ENCODE results near the gene IQCH. TPM values are rescaled to one million over a fixed set of nuclear protein-coding genes. Genes with fewer than 3 reads are reported as not detected.
"Not testable (repeated sequence)": the region's sequence is repeated elsewhere in the genome, so short reads cannot be mapped to it uniquely, and the experiment has no call there.

IQCH gene
- total RNA-seq, 1 experiment from 2014 or later: 2.7 TPM

DNA sequence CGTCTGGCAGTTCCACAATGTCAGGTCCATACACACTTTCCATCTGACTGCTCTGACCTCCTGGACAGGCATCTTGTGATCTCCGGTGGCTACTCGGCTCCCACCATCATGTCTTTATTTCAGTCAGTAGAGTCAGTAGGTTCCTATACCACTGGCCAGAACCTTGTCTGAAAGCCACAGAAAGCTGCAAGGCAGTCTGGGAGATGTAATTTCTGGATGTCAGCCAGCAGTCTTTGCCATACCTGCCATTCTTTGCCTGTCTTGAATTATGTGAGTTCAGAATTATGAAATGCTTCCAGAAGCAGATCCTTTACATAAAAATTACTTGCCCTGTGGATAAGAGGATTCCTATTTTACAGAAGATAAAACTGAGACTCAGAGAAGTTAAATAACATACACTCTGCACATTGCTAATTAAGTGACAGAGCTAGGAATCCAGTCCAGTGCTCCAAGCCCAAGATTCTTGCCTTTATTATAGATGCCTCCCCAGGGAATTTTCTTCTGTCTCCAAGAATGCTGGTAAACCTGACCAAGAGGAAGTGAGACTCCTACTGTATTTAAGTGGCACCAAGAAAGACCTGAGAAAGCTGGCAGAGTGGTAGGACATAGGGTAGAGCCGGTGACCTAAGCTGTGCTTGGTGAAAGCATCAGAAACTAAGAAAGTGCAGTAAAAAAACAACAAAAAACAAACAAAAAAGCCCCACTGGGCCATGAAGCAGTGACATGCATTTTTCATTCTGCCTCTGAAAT lies 75.6 kb downstream of the IQCH start:
- in situ Hi-C loops (cut with HindIII; ENCODE audit: low pct_unique_long_range_greater_than_20kb, low sequenced_read_pairs): no loop called here
- no peak for DNase-seq (ENCODE audit: low read depth)

DNA sequence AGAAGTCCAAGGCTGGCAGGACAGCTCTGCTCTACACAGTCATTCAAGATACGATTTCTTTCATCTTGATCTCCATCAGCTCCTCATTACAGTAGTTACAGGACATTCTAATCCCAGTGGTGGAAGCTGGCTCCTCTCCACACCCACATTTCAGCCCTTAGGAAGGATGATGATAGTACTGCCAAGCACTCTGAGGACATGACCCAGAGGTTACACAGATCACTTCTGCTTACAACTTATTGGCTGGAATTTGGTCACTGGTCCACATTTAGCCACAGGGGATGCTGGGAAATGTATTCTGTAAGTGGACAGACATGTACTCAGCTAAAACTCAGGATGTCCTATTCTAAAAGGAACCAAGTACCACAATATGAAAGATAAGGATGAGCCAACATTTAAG lies 77.1 kb downstream of the IQCH start:
- in situ Hi-C loops (cut with HindIII; ENCODE audit: low pct_unique_long_range_greater_than_20kb, low sequenced_read_pairs): no loop called here

DNA sequence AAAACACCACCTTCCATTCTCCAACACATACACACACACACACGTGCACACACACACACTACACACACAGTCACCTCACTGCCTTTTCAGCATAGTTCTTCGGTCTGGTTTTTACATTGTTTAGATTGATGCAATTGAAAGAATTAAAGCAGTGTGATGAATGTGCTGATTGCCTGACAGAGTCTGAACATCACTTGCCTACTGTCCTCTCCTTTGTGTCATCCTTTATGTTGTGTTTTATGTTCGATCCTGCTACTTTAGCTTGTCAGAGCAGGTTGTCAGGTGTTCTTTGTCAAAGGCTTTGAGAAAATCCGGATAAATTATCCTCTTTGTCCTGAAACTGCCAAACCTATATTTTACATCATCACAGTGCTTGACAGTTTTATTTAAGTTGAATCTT lies 80.4 kb downstream of the IQCH start:
- DNase-seq (ENCODE audit: low read depth): no peak
- in situ Hi-C loops (cut with HindIII; ENCODE audit: low pct_unique_long_range_greater_than_20kb, low sequenced_read_pairs): no loop called here

More for the DNA sequence above, 77.1 kb downstream of the IQCH start:
- no peak for DNase-seq (ENCODE audit: low read depth)

GRCh38 chr15:67335534-67336222 lies 81.1 kb downstream of the IQCH start:
- no peak for DNase-seq (ENCODE audit: low read depth)
- in situ Hi-C loops (cut with HindIII; ENCODE audit: low pct_unique_long_range_greater_than_20kb, low sequenced_read_pairs): no loop called here

- in situ Hi-C loops (cut with HindIII; ENCODE audit: low pct_unique_long_range_greater_than_20kb, low sequenced_read_pairs): no loop called here
- DNase-seq (ENCODE audit: low read depth): no peak
These were observed 86.0 kb downstream of the IQCH start for GRCh38 chr15:67340630-67341029.

DNA sequence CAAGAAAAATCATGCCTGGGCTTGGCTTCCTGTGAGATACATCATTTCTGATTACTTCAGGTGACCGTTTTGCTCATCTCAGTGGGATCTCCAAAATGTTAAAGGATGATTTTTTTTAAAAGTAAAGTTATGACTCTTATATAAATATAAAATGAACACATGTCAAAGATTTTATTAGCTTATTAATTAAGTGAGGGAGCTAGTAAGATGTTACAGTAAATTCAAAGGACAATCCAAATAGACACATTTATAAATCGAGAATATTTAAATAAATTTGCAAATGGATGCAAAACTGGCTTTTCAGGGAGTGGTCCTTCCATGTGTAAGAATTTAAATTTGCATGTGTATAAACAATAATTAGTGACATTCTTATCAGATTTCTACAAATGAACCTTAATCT lies 87.0 kb downstream of the IQCH start:
- DNase-seq (ENCODE audit: low read depth): no peak
- in situ Hi-C loops (cut with HindIII; ENCODE audit: low pct_unique_long_range_greater_than_20kb, low sequenced_read_pairs): no loop called here

DNA sequence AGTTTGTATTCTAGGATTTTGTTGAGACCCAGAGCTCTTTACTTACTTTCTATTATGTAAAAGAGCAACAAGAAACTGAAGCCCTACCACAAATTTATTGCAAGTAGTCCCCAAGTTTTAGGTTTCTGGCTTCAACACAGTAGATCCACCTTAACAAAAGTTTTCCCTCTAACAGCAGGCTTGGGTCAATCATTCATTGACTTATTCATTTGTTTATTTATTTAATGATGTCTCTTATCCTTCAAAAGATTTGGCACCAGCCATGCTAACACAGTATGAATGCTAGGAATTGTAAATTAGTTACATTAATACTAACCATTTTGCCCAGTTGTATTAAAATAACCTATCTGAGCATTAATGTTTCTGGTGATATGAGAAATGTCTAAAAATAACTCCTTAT lies 88.6 kb downstream of the IQCH start:
- peak; percentile 40 for DNase-seq (ENCODE audit: low read depth)
- in situ Hi-C loops (cut with HindIII; ENCODE audit: low pct_unique_long_range_greater_than_20kb, low sequenced_read_pairs): no loop called here

DNA sequence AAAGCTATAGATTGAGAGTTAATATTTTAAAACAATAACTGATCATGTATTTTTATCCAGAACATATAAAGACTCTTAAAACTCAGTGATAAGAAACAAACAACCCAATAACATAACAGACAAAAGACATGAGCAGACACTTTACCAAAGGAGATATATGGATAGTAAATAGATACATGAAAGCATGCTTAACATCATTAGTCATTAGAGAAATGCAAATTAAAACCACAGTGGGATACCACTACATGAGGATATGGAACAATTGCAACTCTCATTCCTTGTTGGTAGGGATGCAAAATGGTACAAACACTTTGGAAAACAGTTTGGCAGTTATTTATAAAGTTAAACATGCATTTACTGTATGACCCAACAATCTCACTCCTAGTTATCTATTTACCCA lies 95.0 kb downstream of the IQCH start:
- DNase-seq (ENCODE audit: low read depth): no peak
- in situ Hi-C loops (cut with HindIII; ENCODE audit: low pct_unique_long_range_greater_than_20kb, low sequenced_read_pairs): no loop called here

DNA sequence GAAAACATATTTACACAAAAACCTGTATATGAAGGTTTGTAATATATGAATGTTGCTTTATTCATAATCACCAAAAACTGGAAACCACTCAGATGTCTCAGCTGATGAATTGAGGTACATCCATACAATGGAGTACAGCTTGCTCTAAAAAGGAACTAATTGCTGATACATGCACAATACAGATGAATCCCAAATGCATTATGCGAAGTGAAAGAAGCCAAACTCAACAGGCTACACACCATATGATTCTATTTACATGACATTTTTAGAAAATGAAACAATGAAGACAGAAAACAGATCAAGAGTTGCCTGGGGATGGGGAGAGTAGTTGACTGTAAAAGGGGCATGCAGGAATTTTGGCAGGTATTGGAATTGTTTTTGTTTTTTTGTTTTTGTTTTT lies 95.5 kb downstream of the IQCH start:
- no peak for DNase-seq (ENCODE audit: low read depth)
- in situ Hi-C loops (cut with HindIII; ENCODE audit: low pct_unique_long_range_greater_than_20kb, low sequenced_read_pairs): no loop called here

- in situ Hi-C loops (cut with HindIII; ENCODE audit: low pct_unique_long_range_greater_than_20kb, low sequenced_read_pairs): no loop called here
These were observed 103.8 kb downstream of the IQCH start for GRCh38 chr15:67358391-67358790.

GRCh38 chr15:67358812-67359211 lies 104.2 kb downstream of the IQCH start:
- in situ Hi-C loops (cut with HindIII; ENCODE audit: low pct_unique_long_range_greater_than_20kb, low sequenced_read_pairs): no loop called here
- no peak for DNase-seq (ENCODE audit: low read depth)

More at GRCh38 chr15:67358391-67358790, 103.8 kb downstream of the IQCH start:
- DNase-seq (ENCODE audit: low read depth): no peak

DNA sequence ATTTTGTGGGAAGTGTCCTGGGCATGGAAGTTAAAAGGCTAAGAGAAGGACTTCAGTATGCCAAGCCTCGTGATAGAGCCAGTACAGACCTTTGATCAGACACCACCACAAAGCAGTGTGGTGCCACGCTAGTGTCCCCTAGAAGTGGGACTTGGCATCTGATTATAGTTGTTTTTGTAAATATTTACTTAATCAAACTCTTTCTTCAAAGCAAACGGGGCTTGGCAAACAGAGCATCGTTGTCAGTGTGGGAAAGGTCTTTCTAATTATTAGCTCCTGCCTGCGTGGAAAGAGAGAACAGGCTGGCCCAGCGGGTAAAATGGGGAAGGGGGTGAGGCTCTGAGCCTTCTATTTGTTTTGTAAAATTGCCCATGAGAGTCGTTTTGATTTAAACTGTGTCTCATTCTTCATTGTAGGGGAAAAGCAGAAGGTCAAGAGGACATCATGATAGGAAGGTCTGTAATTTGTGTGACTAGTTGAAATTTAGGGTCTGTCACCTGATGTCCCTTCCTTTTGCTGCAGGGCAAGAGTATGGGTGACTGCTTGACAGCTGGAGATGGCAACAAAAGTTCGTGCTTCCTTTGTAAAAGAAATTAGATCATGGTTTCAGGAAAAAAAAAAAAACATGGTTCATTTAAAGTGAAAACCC lies 105.0 kb downstream of the IQCH start:
- in situ Hi-C loops (cut with HindIII; ENCODE audit: low pct_unique_long_range_greater_than_20kb, low sequenced_read_pairs): no loop called here
- no peak for DNase-seq (ENCODE audit: low read depth)

- in situ Hi-C loops (cut with HindIII; ENCODE audit: low pct_unique_long_range_greater_than_20kb, low sequenced_read_pairs): no loop called here
- DNase-seq (ENCODE audit: low read depth): no peak
These were observed 106.5 kb downstream of the IQCH start for GRCh38 chr15:67361100-67361499.

DNA sequence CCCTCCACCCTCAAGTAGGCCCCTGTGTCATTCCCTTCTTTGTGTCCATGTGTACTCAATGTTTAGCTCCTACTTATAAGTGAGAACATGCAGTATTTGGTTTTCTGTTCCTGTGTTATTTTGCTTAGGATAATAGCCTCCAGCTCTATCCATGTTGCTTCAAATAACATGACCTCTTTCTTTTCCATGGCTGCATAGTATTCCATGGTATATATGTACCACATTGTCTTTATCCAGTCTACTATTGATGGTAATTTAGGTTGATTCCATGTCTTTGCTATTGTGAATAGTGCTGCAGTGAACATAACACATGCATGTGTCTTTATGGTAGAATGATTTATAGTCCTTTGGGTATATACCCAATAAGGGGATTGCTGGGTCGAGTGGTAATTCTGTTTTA lies 109.1 kb downstream of the IQCH start:
- in situ Hi-C loops (cut with HindIII; ENCODE audit: low pct_unique_long_range_greater_than_20kb, low sequenced_read_pairs); DNase-seq (ENCODE audit: low read depth): not testable (repeated sequence)

GRCh38 chr15:67365994-67366393 lies 111.4 kb downstream of the IQCH start:
- in situ Hi-C loops (cut with HindIII; ENCODE audit: low pct_unique_long_range_greater_than_20kb, low sequenced_read_pairs): no loop called here
- no peak for DNase-seq (ENCODE audit: low read depth)

GRCh38 chr15:67366904-67367303 lies 112.3 kb downstream of the IQCH start:
- in situ Hi-C loops (cut with HindIII; ENCODE audit: low pct_unique_long_range_greater_than_20kb, low sequenced_read_pairs): no loop called here
- DNase-seq (ENCODE audit: low read depth): no peak

- in situ Hi-C loops (cut with HindIII; ENCODE audit: low pct_unique_long_range_greater_than_20kb, low sequenced_read_pairs): no loop called here
- DNase-seq (ENCODE audit: low read depth): no peak
These were observed 114.9 kb downstream of the IQCH start for GRCh38 chr15:67369359-67369998.

GRCh38 chr15:67370206-67370954 lies 115.8 kb downstream of the IQCH start:
- in situ Hi-C loops (cut with HindIII; ENCODE audit: low pct_unique_long_range_greater_than_20kb, low sequenced_read_pairs): no loop called here

More at GRCh38 chr15:67370206-67370954, 115.8 kb downstream of the IQCH start:
- no peak for DNase-seq (ENCODE audit: low read depth)
